ENCODE data around the gene ZNF784. TPM values are rescaled to one million over a fixed set of nuclear protein-coding genes. Genes with fewer than 3 reads are reported as not detected.

Gene ZNF784
- total and polyA plus RNA-seq, 2 of the 13 experiments (the other 11 are each of a cell fraction or from before 2014, with no cell fraction given) = 4.1 to 4.2 TPM

GRCh38 chr19:55585658-55586339 lies 38.6 kb downstream of the ZNF784 start (continued):
- TF ChIP-seq POGZ (CRISPR knock-in tag; IDR thresholded peaks at IDR 0.05) (no peak), TGIF2 (CRISPR knock-in tag; IDR thresholded peaks at IDR 0.05) (no peak), ZNF569 (CRISPR knock-in tag; IDR thresholded peaks at IDR 0.05; ENCODE audit: borderline replicate concordance) (no peak), KDM5A (IDR thresholded peaks at IDR 0.05; ENCODE audit: borderline replicate concordance, low read length) (peak; percentile 9; the same call in 1 of the 2 replicates), GPBP1L1 (CRISPR knock-in tag; IDR thresholded peaks at IDR 0.05) (no peak), TAF1 (CRISPR knock-in tag; IDR thresholded peaks at IDR 0.05) (peak; percentile 39; the same call in 1 of the 2 replicates), ZFP91 (CRISPR knock-in tag; IDR thresholded peaks at IDR 0.05; ENCODE audit: borderline replicate concordance) (peak; percentile 19; the same call in 1 of the 2 replicates), ETV6 (CRISPR knock-in tag; conservative IDR thresholded peaks at IDR 0.05) (no peak), DBP (CRISPR knock-in tag; IDR thresholded peaks at IDR 0.05; ENCODE audit: not compliant biosample characterization) (no peak), ZNF616 (CRISPR knock-in tag; IDR thresholded peaks at IDR 0.05; ENCODE audit: low read depth) (no peak), SCMH1 (CRISPR knock-in tag; IDR thresholded peaks at IDR 0.05; ENCODE audit: borderline replicate concordance) (no peak), ASH2L (IDR thresholded peaks at IDR 0.05; ENCODE audit: insufficient read length, low read depth, low read length) (peak; percentile 31), MAX (IDR thresholded peaks at IDR 0.05) (no peak), YEATS4 (CRISPR knock-in tag; IDR thresholded peaks at IDR 0.05; ENCODE audit: borderline replicate concordance) (no peak), ZXDC (CRISPR knock-in tag; IDR thresholded peaks at IDR 0.05) (no peak), ERF (CRISPR knock-in tag; IDR thresholded peaks at IDR 0.05) (no peak), ZNF546 (CRISPR knock-in tag; conservative IDR thresholded peaks at IDR 0.05) (0 out of 2 replicates have a peak, but pooled peaks have one; percentile 30), ZNF329 (CRISPR knock-in tag; IDR thresholded peaks at IDR 0.05; ENCODE audit: low read depth) (no peak), ZFP90 (CRISPR knock-in tag; IDR thresholded peaks at IDR 0.05; ENCODE audit: borderline replicate concordance) (no peak), SALL1 (CRISPR knock-in tag; IDR thresholded peaks at IDR 0.05) (0 out of 2 replicates have a peak, but pooled peaks have one; percentile 31), HES4 (CRISPR knock-in tag; IDR thresholded peaks at IDR 0.05; ENCODE audit: borderline replicate concordance) (no peak), CBX2 (IDR thresholded peaks at IDR 0.05; ENCODE audit: low read depth, low read length) (no peak), CBX2 (CRISPR knock-in tag; IDR thresholded peaks at IDR 0.05; ENCODE audit: low read depth) (no peak), IRF2 (CRISPR knock-in tag; IDR thresholded peaks at IDR 0.05) (no peak)

Measured in HepG2 (cell line).